K562 (cell line): ENCODE data around the gene HOXA7. TPM values are rescaled to one million over a fixed set of nuclear protein-coding genes. Genes with fewer than 3 reads are reported as not detected.

ENCODE experiments used
- ATAC-seq: fragments of 200-7000 bp; cut with Tn5 transposase; 3 replicates; pipeline ENCODE4 v1.9.1; 2020; ENCODE audit warnings: moderate library complexity
- BruUV-seq: library from RNA; stranded (reverse); fragments of 400-500 nt; replicated peaks from 2 replicates; lab custom pipeline; 2021; lab: Mats Ljungman, UMichigan
- CTCF ChIA-PET: fragments of 300-600 bp; formaldehyde crosslinking; extraction: SDS; loops from one replicate; lab custom pipeline; 2021; ENCODE audit warnings: low intra/inter-chr PET ratio; lab: Yijun Ruan, JAX
- POLR2A ChIA-PET: fragments of 300-600, 350-650 bp; sonication (Branson Sonifier 250); formaldehyde crosslinking; extraction: SDS; loops from one replicate; lab custom pipeline; 2021; ENCODE audit warnings: antibody characterized with exemption, inconsistent platforms; lab: Yijun Ruan, JAX
- DNase-seq, 4 experiments: peaks; one replicate each; pipeline versions ENCODE4 v3.0.0 to v3.0.0-alpha.2; 2011 to 2018; ENCODE audit warnings: low spot score in 3 of 4, mixed read lengths in 3 of 4; ENCODE audit errors: extremely low read depth in 1 of 4
- FAIRE-seq: peaks from 2 replicates; lab custom pipeline; 2011; peaks lifted over from hg19 to GRCh38; lab: Jason Lieb, UNC
- H2AFZ ChIP-seq: 2 replicates; pipeline ENCODE4 v1.6.0; 2011; ENCODE audit warnings: low read depth, low read length, control low read depth, inconsistent platforms
- H3K27ac ChIP-seq: fragments of 200-600 bp; 3 replicates; pipeline ENCODE4 v1.8.0; 2011; ENCODE audit warnings: low read depth, mild to moderate bottlenecking, control low read depth, inconsistent platforms, low read length, moderate library complexity, mixed read lengths; ENCODE audit errors: extremely low read depth
- H3K27me3 ChIP-seq, 2 experiments: fragments of 300-600 bp in 1 of 2; 2 replicates in 1 of 2; 3 replicates in 1 of 2; pipeline versions ENCODE4 v1.6.0 to v1.8.0; 2011; ENCODE audit warnings: inconsistent platforms in 2 of 2, low read length in 2 of 2, mild to moderate bottlenecking in 1 of 2, mixed read lengths in 1 of 2, moderate library complexity in 1 of 2; ENCODE audit not compliant: control insufficient read depth in 2 of 2, insufficient read depth in 2 of 2
- H3K36me3 ChIP-seq: fragments of 300-600 bp; 3 replicates; pipeline ENCODE4 v1.8.0; 2011; ENCODE audit warnings: mild to moderate bottlenecking, low read length, inconsistent platforms; ENCODE audit not compliant: control insufficient read depth, insufficient read depth
- H3K4me1 ChIP-seq, 2 experiments: fragments of 200-600 bp in 1 of 2; replicated peaks in 1 of 2; 2 replicates in 1 of 2; 3 replicates in 1 of 2; pipeline versions ENCODE4 v1.5.1 to v1.8.0; 2011; ENCODE audit warnings: inconsistent platforms in 2 of 2, low read length in 2 of 2, mild to moderate bottlenecking in 1 of 2, mixed read lengths in 1 of 2, moderate library complexity in 1 of 2; ENCODE audit not compliant: control insufficient read depth in 2 of 2, insufficient read depth in 2 of 2
- H3K4me2 ChIP-seq: 2 replicates; pipeline ENCODE4 v1.6.1; 2011; ENCODE audit warnings: low read length, control low read depth, inconsistent platforms, mixed read lengths; ENCODE audit not compliant: insufficient read depth
- H3K4me3 ChIP-seq: fragments of 200-600 bp; sonication (generic), shearing (Covaris generic); 2 replicates; pipeline ENCODE4 v1.5.1; 2016; ENCODE audit warnings: control low read depth, inconsistent platforms
- H3K79me2 ChIP-seq: fragments of 200-600 bp; 3 replicates; pipeline ENCODE4 v1.8.0; 2011; ENCODE audit warnings: low read length, inconsistent platforms; ENCODE audit not compliant: control insufficient read depth, insufficient read depth
- H3K9ac ChIP-seq, 2 experiments: 2 replicates each; pipeline versions ENCODE4 v1.6.0 to v1.6.1; 2011; ENCODE audit warnings: low read depth in 2 of 2, low read length in 2 of 2, control low read depth in 1 of 2, inconsistent platforms in 1 of 2, mild to moderate bottlenecking in 1 of 2, mixed read lengths in 1 of 2; ENCODE audit not compliant: insufficient read depth in 1 of 2
- H3K9me1 ChIP-seq: one replicate; pipeline ENCODE4 v1.6.0; 2011; ENCODE audit warnings: inconsistent platforms, mild to moderate bottlenecking, low read length, moderate library complexity; ENCODE audit not compliant: control insufficient read depth, insufficient read depth
- H3K9me3 ChIP-seq: replicated peaks from 2 replicates; pipeline ENCODE4 v1.5.1; 2011; ENCODE audit warnings: low read depth, low read length, inconsistent platforms; ENCODE audit not compliant: control insufficient read depth, insufficient read depth
- H4K20me1 ChIP-seq: replicated peaks from 2 replicates; pipeline ENCODE4 v1.6.1; 2011; ENCODE audit warnings: low read length, inconsistent platforms, mixed read lengths; ENCODE audit not compliant: control insufficient read depth, insufficient read depth
- CAMTA2 ChIP-seq: fragments of 250-450 bp; sonication (Bioruptor Pico); conservative IDR thresholded peaks from 2 replicates; pipeline ENCODE4 v1.5.1; 2022
- DIDO1 ChIP-seq: fragments of 450-650 bp; IDR thresholded peaks from 2 replicates; pipeline ENCODE4 v1.6.1; 2016; ENCODE audit warnings: low read depth, missing biosample characterization, missing genetic modification characterization
- IFI16 ChIP-seq: fragments of 250-450 bp; sonication (Bioruptor Pico); IDR thresholded peaks from 2 replicates; pipeline ENCODE4 v2.1.2; 2022; ENCODE audit warnings: mild to moderate bottlenecking, inconsistent platforms
- JUN ChIP-seq, 2 experiments: sonication (generic) in 1 of 2; formaldehyde crosslinking in 1 of 2; IDR thresholded peaks; 2 replicates each; pipeline versions ENCODE4 v1.6.1 to v1.8.0; 2012 to 2022; ENCODE audit warnings: borderline replicate concordance in 2 of 2, mild to moderate bottlenecking in 2 of 2, improper control_type of control experiment in 1 of 2, low read depth in 1 of 2, low read length in 1 of 2, missing genetic modification reagents in 1 of 2
- PYGO2 ChIP-seq: fragments of 450-650 bp; IDR thresholded peaks from 2 replicates; pipeline ENCODE4 v1.6.1; 2016; ENCODE audit warnings: mild to moderate bottlenecking, missing genetic modification characterization, moderate library complexity, missing compliant biosample characterization
- ZNF282 ChIP-seq: sonication (generic); formaldehyde crosslinking; IDR thresholded peaks from 2 replicates; pipeline ENCODE4 v1.8.1; 2023; ENCODE audit warnings: missing genetic modification reagents
- ZNF77 ChIP-seq: fragments of 250-450 bp; sonication (Bioruptor Pico); IDR thresholded peaks from 2 replicates; pipeline ENCODE4 v1.5.0; 2020
- WGBS: fragments of 100-300 bp; shearing (Covaris generic); methylation state at CpG from one replicate; pipeline ENCODE4 v1.1.6; 2016; ENCODE audit warnings: low coverage, mixed read lengths; ENCODE audit not compliant: insufficient coverage; ENCODE audit errors: missing lambda C conversion rate; 5-methylcytosine and 5-hydroxymethylcytosine counted together
- in situ Hi-C: fragments of 300-500 bp; cut with MboI; formaldehyde crosslinking; loops from 4 replicates; pipeline ENCODE4 v1.15.0; 2018; ENCODE audit warnings: inconsistent platforms, mixed read lengths
- intact Hi-C: fragments of 100-400 bp; cut with micrococcal nuclease; formaldehyde crosslinking; loops from 2 replicates; pipeline ENCODE4 v1.14.2; 2022
- polyA plus RNA-seq, 8 experiments: library from polyadenylated mRNA; depleted of rRNA in 4 of 8; stranded (reverse) in 5 of 8; unstranded in 3 of 8; fragments of >200 nt; fragmentation: Nextera tagmentation in 2 of 8; fragmentation: Illumina TruSeq in 1 of 8; extraction: Ambion mirVana in 2 of 8; extraction: Trizol in 1 of 8; gene quantifications; 2 replicates each; pipeline versions ENCODE4 v1.2.1 to v1.2.3, GENCODE V29; 2011 to 2014; ENCODE audit warnings: inconsistent platforms in 1 of 8, missing spikeins in 1 of 8
- total RNA-seq, 7 experiments: library from RNA; depleted of rRNA in 6 of 7; stranded (reverse); fragments of >200 nt in 6 of 7; fragmentation: Illumina TruSeq in 2 of 7; extraction: Trizol in 2 of 7; gene quantifications; 2 replicates each; pipeline versions ENCODE4 v1.2.1 to v1.2.3, GENCODE V29; 2011 to 2021; ENCODE audit warnings: low replicate concordance in 1 of 7
- TF ChIP-seq, protein P1 (sequence below): sonication (generic); formaldehyde crosslinking; IDR thresholded peaks from 2 replicates; pipeline ENCODE4 v1.4.0; 2020; ENCODE audit warnings: mild to moderate bottlenecking, missing genetic modification reagents

The HOXA7 gene
- total and polyA plus RNA-seq, 9 of the 15 experiments (the other 6 are each of a cell fraction or from before 2014, with no cell fraction given): not detected

DNA sequence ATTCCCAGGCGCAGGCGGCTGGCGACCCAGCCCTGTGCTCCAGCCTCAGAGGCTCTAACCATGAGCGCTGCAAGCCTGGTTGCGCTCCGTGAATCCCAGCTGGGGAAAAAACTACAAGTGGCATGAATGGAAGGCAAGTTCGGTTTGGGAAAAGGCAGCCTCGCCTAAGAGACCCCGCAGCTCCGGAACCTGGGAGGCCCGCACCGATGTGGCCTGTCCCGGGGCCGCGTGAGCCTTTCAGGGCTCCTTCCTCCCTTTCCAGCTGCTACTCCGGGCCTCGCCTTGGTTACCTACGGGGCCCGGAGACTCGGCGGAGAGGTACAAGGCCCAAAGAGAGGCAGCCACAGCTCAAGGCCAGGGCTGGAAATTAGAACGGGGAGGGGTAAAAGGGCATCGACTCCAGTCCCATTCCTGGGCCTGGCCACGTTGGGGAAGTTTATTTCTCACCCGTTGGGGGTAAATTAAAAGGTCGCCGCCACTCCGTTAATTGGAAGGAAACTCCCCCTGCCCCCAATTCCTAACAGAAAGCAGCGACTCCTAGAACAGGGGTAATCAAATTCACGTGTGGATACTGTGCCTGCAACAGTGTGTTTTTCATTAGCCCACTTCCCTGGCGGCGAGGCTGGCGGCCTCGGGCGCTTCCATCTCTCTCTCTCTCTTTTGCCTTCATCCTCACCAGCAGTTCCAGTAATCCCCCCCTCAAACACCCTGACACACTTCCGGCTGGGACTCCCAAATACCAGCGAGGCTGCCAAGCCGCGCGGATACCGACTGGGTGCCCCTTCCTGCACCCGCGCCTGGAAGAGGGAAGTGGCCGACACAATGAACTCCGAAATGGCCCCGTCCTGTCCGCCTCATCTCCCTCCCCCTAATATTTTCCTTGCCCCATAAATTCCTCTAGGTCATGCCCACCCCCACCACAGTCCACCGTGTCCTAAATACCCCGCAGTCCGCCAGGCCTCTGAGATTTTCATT is 10.3 kb upstream of the HOXA7 start:
- POLR2A ChIA-PET: no interaction called here
- Histone ChIP-seq H3K4me3 (no peak overlapping the region), H3K4me2 (no peak overlapping the region)
- TF ChIP-seq ZNF282 (CRISPR knock-in tag) (no peak), PYGO2 (tag) (no peak), IFI16 (CRISPR knock-in tag) (no peak), JUN (IDR thresholded peaks at IDR 0.05; ENCODE audit: borderline replicate concordance, low read depth, low read length) (no peak), JUN (CRISPR knock-in tag; IDR thresholded peaks at IDR 0.05; ENCODE audit: borderline replicate concordance) (no peak), CAMTA2 (CRISPR knock-in tag) (no peak), DIDO1 (tag) (no peak), ZNF77 (CRISPR knock-in tag) (no peak)
- TF ChIP-seq, protein P1, sequence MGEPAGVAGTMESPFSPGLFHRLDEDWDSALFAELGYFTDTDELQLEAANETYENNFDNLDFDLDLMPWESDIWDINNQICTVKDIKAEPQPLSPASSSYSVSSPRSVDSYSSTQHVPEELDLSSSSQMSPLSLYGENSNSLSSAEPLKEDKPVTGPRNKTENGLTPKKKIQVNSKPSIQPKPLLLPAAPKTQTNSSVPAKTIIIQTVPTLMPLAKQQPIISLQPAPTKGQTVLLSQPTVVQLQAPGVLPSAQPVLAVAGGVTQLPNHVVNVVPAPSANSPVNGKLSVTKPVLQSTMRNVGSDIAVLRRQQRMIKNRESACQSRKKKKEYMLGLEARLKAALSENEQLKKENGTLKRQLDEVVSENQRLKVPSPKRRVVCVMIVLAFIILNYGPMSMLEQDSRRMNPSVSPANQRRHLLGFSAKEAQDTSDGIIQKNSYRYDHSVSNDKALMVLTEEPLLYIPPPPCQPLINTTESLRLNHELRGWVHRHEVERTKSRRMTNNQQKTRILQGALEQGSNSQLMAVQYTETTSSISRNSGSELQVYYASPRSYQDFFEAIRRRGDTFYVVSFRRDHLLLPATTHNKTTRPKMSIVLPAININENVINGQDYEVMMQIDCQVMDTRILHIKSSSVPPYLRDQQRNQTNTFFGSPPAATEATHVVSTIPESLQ (CRISPR knock-in tag): no peak
- TF ChIP-seq, all 486 proteins: peak for 0
- no peak for FAIRE-seq
- H3K4me1 ChIP-seq: peaks cover 0 to 13% of the 10 kb centered on the region in 2 experiments; a peak in 2 of 5 replicates
- H3K36me3 ChIP-seq: no peaks in the 10 kb centered on the region
- no peak overlapping the region for H3K27ac ChIP-seq
- intact Hi-C loops (no loop called here), in situ Hi-C loops (loop anchor here (5.0 to 25.0 kb wide), 4 partner anchors 655 to 1280 kb away; no protein-coding TSS in a partner anchor)
- peaks cover 37 to 73% of the 10 kb centered on the region in 2 experiments for H3K27me3 ChIP-seq
- H4K20me1 ChIP-seq: no peaks in the 10 kb centered on the region
- ATAC-seq: no peak
- no peak for DNase-seq
- no peaks in the 10 kb centered on the region for H3K9me1 ChIP-seq
- H2AFZ ChIP-seq: no peak overlapping the region
- no TSS peak for BruUV-seq
- H3K9ac ChIP-seq: no peak overlapping the region
- 12% methylated on average over 36 of the region's 50 CpGs for WGBS
- no peaks in the 10 kb centered on the region for H3K79me2 ChIP-seq
- CTCF ChIA-PET: interaction anchor here (0.6 kb wide), 1 partner anchor 17 kb away, joined by 3 read pairs; no protein-coding TSS in a partner anchor
- no peaks in the 10 kb centered on the region for H3K9me3 ChIP-seq
